ENCODE results near the gene PLXNB1.

Gene PLXNB1

DNA sequence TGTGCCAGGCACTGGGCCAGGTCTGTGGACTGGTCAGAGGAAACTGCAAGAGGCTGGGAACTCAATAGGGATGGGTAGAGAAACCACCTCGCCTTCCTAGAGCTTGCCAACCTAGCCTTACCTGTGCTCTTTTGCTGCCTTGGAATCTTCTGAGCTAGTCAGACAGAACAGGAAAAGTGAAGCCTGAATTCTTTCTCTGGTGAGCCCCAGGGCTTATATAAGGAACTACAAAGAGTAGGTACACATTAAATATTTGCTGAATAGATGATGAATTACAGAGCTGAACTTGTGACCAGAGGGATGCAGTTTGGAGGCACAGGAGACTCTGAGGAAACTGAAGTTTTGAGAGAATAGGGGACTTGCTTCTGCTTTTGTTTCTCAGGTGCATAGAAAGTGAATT is 73.5 kb downstream of the PLXNB1 start:
- no peak for DNase-seq

DNA sequence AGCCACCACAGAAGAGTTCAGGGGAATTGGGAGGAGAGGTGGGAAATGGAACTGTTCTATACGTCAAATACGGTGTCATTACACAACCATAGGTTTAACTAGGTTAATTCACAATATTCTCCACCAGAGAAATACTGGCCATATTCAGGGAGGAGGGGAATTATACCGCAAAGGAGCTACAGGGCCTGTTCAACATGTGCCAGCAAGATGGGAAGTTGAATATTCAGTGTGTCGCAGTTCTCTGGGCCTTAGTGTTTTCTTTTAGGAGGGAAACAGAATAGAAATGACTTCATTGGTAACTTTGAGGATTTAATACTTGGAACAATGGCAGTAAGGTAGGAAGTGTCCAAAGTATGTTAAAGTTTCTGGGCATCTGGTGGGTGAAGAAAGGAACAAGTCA is 75.9 kb downstream of the PLXNB1 start:
- no peak for DNase-seq
